ENCODE measurements around the gene IGSF9. TPM values are rescaled to one million over a fixed set of nuclear protein-coding genes. Genes with fewer than 3 reads are reported as not detected.

Gene IGSF9
- total RNA-seq, 3 donors from 2014 or later, result 21.5 to 70.8 (median 25.9) TPM

GRCh38 chr1:159941591-159942560 lies 3.5 kb downstream of the IGSF9 start:
- no peak for DNase-seq
- intact Hi-C loops (cut with DNase I, micrococcal nuclease), result no loop called here
- ATAC-seq, result no peak

GRCh38 chr1:159941141-159941540 lies 4.3 kb downstream of the IGSF9 start:
- intact Hi-C loops (cut with DNase I, micrococcal nuclease), result no loop called here
- no peaks in the 10 kb centered on the region for H3K9me3 ChIP-seq
- H3K4me1 ChIP-seq (ENCODE audit: low read depth), result peaks cover 57% of the 10 kb centered on the region
- no peak for ATAC-seq
- H3K4me3 ChIP-seq, result no peak overlapping the region
- TF ChIP-seq CTCF (IDR thresholded peaks at IDR 0.05), result no peak
- no peaks in the 10 kb centered on the region for H3K36me3 ChIP-seq (ENCODE audit: low read depth)
- DNase-seq, result no peak

More at GRCh38 chr1:159941591-159942560, 3.5 kb downstream of the IGSF9 start:
- Histone ChIP-seq H3K9me3 (no peaks in the 10 kb centered on the region), H3K36me3 (ENCODE audit: low read depth) (no peaks in the 10 kb centered on the region), H3K4me1 (ENCODE audit: low read depth) (peaks cover 55% of the 10 kb centered on the region), H3K4me3 (no peak overlapping the region)
- TF ChIP-seq CTCF (IDR thresholded peaks at IDR 0.05), result no peak

- Histone ChIP-seq H3K4me1 (ENCODE audit: low read depth) (peaks cover 50% of the 10 kb centered on the region), H3K9me3 (no peaks in the 10 kb centered on the region), H3K4me3 (no peak overlapping the region), H3K36me3 (ENCODE audit: low read depth) (no peaks in the 10 kb centered on the region)
- DNase-seq, result no peak
- intact Hi-C loops (cut with DNase I, micrococcal nuclease), result no loop called here
- ATAC-seq, result no peak
- TF ChIP-seq CTCF (IDR thresholded peaks at IDR 0.05), result no peak
These were observed 5.3 kb downstream of the IGSF9 start for GRCh38 chr1:159940006-159940620.

GRCh38 chr1:159939678-159940002 lies 5.8 kb downstream of the IGSF9 start:
- TF ChIP-seq CTCF (IDR thresholded peaks at IDR 0.05), result no peak
- peak; percentile 60 for ATAC-seq
- Histone ChIP-seq H3K9me3 (no peaks in the 10 kb centered on the region), H3K4me1 (ENCODE audit: low read depth) (peaks cover 46% of the 10 kb centered on the region), H3K36me3 (ENCODE audit: low read depth) (no peaks in the 10 kb centered on the region), H3K4me3 (no peak overlapping the region)
- DNase-seq, result peak in 1 of 3 donors; percentile 52
- intact Hi-C loops (cut with DNase I, micrococcal nuclease), result loop anchor here in 1 of 2 donors (5.0 kb wide), 1 partner anchor 68 kb away; no protein-coding TSS in a partner anchor

- Histone ChIP-seq H3K4me1 (ENCODE audit: low read depth) (peaks cover 44% of the 10 kb centered on the region), H3K9me3 (no peaks in the 10 kb centered on the region), H3K4me3 (no peak overlapping the region), H3K36me3 (ENCODE audit: low read depth) (no peaks in the 10 kb centered on the region)
- ATAC-seq (no peak), DNase-seq (peak in 1 of 3 donors; percentile 13)
- intact Hi-C loops (cut with DNase I, micrococcal nuclease), result loop anchor here in 1 of 2 donors (5.0 kb wide), 1 partner anchor 68 kb away; no protein-coding TSS in a partner anchor
- no peak for TF ChIP-seq CTCF (IDR thresholded peaks at IDR 0.05)
These were observed 6.3 kb downstream of the IGSF9 start for GRCh38 chr1:159938905-159939677.

All from mucosa of descending colon (tissue), 3 donors.